Natural killer cell (primary cell): ENCODE results near the gene RASL10B. TPM values are rescaled to one million over a fixed set of nuclear protein-coding genes. Genes with fewer than 3 reads are reported as not detected.
"Not testable (repeated sequence)": the region's sequence is repeated elsewhere in the genome, so short reads cannot be mapped to it uniquely, and the experiment has no call there.

Source experiments
- ATAC-seq, 3 donors: fragments of 150-1000 bp in 2 of 3; fragments of 200-7000 bp in 1 of 3; cut with Tn5 transposase; 1 replicate in 1 of 3; 2 replicates in 2 of 3; pipeline ENCODE4 v1.10.0; 2021; ENCODE audit warnings: mild to moderate bottlenecking in 2 of 3, moderate library complexity in 2 of 3
- DNase-seq, 2 donors: peaks; one replicate each; pipeline versions ENCODE4 v3.0.0 to v3.0.0-alpha.2; 2013 to 2021; ENCODE audit warnings: mixed read lengths in 1 of 2
- H3K27ac ChIP-seq: one replicate; pipeline ENCODE4 v1.5.1; 2013; ENCODE audit warnings: mild to moderate bottlenecking, low read length
- H3K27me3 ChIP-seq: one replicate; pipeline ENCODE4 v1.6.1; 2013; ENCODE audit warnings: low read length; ENCODE audit not compliant: control insufficient read depth, insufficient read depth
- H3K36me3 ChIP-seq: one replicate; pipeline ENCODE4 v1.6.1; 2013; ENCODE audit warnings: low read length; ENCODE audit not compliant: control insufficient read depth, insufficient read depth
- H3K4me1 ChIP-seq: one replicate; pipeline ENCODE4 v1.6.1; 2013; ENCODE audit warnings: low read length; ENCODE audit not compliant: control insufficient read depth, insufficient read depth
- H3K4me3 ChIP-seq: one replicate; pipeline ENCODE4 v1.5.1; 2013; ENCODE audit warnings: low read length
- H3K9me3 ChIP-seq: one replicate; pipeline ENCODE4 v1.6.1; 2013; ENCODE audit warnings: low read length; ENCODE audit not compliant: control insufficient read depth, insufficient read depth
- H3K27ac Mint-ChIP-seq, 2 donors: one replicate each; pipeline ENCODE4 v1.8.0; 2022; ENCODE audit warnings: mild to moderate bottlenecking in 2 of 2, mixed read lengths in 2 of 2, moderate library complexity in 1 of 2
- H3K27me3 Mint-ChIP-seq, 2 donors: one replicate each; pipeline ENCODE4 v1.8.0; 2022; ENCODE audit warnings: low read depth in 2 of 2, mixed read lengths in 2 of 2
- H3K36me3 Mint-ChIP-seq: one replicate; pipeline ENCODE4 v1.8.0; 2022; ENCODE audit warnings: mixed read lengths
- H3K4me1 Mint-ChIP-seq, 2 donors: one replicate each; pipeline ENCODE4 v1.8.0; 2022; ENCODE audit warnings: mixed read lengths in 2 of 2
- H3K4me3 Mint-ChIP-seq: one replicate; pipeline ENCODE4 v1.8.0; 2022; ENCODE audit warnings: mild to moderate bottlenecking, moderate library complexity, mixed read lengths
- H3K9me3 Mint-ChIP-seq, 2 donors: one replicate each; pipeline ENCODE4 v1.8.0; 2022; ENCODE audit warnings: mixed read lengths in 2 of 2
- WGBS: methylation state at CpG from one replicate; pipeline ENCODE4 v1.1.7; 2013; ENCODE audit warnings: missing lambda C conversion rate; ENCODE audit not compliant: insufficient coverage; 5-methylcytosine and 5-hydroxymethylcytosine counted together
- intact Hi-C: fragments of 100-400 bp; cut with micrococcal nuclease; formaldehyde crosslinking; loops from one replicate; pipeline ENCODE4 v1.14.2; 2022
- total RNA-seq, 4 donors: library from RNA; stranded (reverse); fragments of 120-200 nt in 1 of 4; gene quantifications; one replicate each; pipeline versions ENCODE4 v1.2.3 to v1.2.4, GENCODE V29; 2013 to 2022
- TF ChIP-seq, protein P1 (sequence below): fragments of 200-600 bp; IDR thresholded peaks from one replicate; pipeline ENCODE4 v1.8.0; 2022; ENCODE audit warnings: antibody characterized with exemption

Gene RASL10B
- total RNA-seq, 3 donors from 2014 or later (not counting 1 experiment from before 2014, with no cell fraction given) = 0.07 TPM; not detected in 2

DNA sequence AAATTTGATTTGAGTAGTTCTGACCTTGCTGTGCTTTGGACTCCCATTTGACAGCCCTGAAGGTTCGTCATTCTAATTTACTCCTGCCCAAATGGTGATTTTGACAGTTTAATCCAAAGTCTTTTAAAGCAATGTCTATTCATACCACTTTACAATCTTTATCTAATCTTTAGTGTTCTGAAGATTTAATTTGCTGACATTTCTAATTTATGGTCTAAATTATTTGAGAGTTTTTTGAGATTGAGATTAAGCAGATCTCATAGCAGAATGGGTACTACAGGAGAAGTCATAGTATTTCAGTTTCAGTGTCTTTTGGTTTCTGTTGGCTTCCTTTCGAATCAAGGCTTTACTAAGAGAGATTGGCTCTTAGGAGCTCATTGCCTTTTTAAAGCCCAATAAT is 32.6 kb upstream of the RASL10B start:
- H3K27me3 Mint-ChIP-seq = no peaks in the 10 kb centered on the region
- H3K27me3 ChIP-seq = no peaks in the 10 kb centered on the region
- H3K9me3 Mint-ChIP-seq = no peaks in the 10 kb centered on the region
- no peak overlapping the region for H3K4me3 ChIP-seq
- no peak overlapping the region for H3K4me3 Mint-ChIP-seq
- no peak overlapping the region for H3K27ac Mint-ChIP-seq
- TF ChIP-seq, protein P1, sequence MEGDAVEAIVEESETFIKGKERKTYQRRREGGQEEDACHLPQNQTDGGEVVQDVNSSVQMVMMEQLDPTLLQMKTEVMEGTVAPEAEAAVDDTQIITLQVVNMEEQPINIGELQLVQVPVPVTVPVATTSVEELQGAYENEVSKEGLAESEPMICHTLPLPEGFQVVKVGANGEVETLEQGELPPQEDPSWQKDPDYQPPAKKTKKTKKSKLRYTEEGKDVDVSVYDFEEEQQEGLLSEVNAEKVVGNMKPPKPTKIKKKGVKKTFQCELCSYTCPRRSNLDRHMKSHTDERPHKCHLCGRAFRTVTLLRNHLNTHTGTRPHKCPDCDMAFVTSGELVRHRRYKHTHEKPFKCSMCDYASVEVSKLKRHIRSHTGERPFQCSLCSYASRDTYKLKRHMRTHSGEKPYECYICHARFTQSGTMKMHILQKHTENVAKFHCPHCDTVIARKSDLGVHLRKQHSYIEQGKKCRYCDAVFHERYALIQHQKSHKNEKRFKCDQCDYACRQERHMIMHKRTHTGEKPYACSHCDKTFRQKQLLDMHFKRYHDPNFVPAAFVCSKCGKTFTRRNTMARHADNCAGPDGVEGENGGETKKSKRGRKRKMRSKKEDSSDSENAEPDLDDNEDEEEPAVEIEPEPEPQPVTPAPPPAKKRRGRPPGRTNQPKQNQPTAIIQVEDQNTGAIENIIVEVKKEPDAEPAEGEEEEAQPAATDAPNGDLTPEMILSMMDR = no peak
- ATAC-seq (no peak), DNase-seq (no peak)
- H3K36me3 ChIP-seq = peaks cover 35% of the 10 kb centered on the region
- H3K4me1 ChIP-seq = no peaks in the 10 kb centered on the region
- H3K36me3 Mint-ChIP-seq = no peaks in the 10 kb centered on the region
- peaks cover 0 to 12% of the 10 kb centered on the region in 2 donors for H3K4me1 Mint-ChIP-seq
- intact Hi-C loops = no loop called here
- 100% methylated on average over 2 of the region's 2 CpGs for WGBS
- H3K9me3 ChIP-seq = no peaks in the 10 kb centered on the region
- no peak overlapping the region for H3K27ac ChIP-seq

DNA sequence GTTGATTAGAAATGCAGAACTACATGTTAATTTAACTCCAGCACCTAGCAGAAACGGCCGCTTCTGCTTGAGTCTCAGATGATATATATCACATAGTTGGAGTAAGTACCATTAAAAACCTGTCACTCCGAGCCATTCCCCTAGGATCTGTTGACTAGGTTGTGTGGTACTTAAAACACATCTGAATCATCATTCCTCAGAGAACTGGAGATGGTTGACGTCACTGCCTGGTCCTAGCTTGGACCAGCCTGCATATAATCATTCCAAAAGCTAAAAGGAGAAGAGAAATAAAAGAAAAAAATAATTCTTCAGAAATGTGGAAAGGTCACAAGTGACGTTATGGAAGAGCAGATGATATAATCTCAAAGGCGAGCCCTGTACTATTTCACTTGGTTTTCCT is 31.3 kb upstream of the RASL10B start:
- H3K27me3 ChIP-seq = no peaks in the 10 kb centered on the region
- H3K27ac Mint-ChIP-seq = no peak overlapping the region
- H3K4me1 Mint-ChIP-seq = peaks cover 7 to 12% of the 10 kb centered on the region in 2 donors
- H3K36me3 ChIP-seq = peaks cover 21% of the 10 kb centered on the region
- intact Hi-C loops = no loop called here
- DNase-seq (no peak), ATAC-seq (no peak)
- H3K9me3 ChIP-seq = no peaks in the 10 kb centered on the region
- TF ChIP-seq, protein P1 = no peak
- no peaks in the 10 kb centered on the region for H3K27me3 Mint-ChIP-seq
- WGBS = 94% methylated on average over 5 of the region's 6 CpGs
- no peaks in the 10 kb centered on the region for H3K9me3 Mint-ChIP-seq
- H3K36me3 Mint-ChIP-seq = no peaks in the 10 kb centered on the region
- H3K4me3 Mint-ChIP-seq = no peak overlapping the region
- no peak overlapping the region for H3K27ac ChIP-seq
- H3K4me1 ChIP-seq = no peaks in the 10 kb centered on the region
- no peak overlapping the region for H3K4me3 ChIP-seq

DNA sequence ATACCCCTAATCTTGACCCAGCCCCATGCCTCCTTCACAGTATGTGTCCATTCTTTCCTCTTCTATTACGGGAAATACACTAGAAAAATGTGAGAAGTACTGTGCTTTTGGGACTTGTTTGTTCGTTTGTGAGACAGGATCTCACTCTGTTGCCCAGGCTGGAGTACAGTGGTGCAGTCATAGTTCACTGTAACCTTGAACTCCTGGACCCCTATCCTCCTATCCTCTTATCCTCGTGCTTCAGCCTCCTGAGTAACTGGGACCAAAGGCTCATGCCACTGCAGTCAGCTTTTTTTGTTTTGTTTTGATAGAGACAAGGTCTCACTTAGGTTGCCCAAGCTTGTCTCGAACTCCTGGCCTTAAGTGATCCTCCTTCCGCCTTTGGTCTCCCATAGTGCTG is 29.9 kb upstream of the RASL10B start:
- Mint-ChIP-seq H3K4me3 (no peak overlapping the region), H3K27me3 (no peaks in the 10 kb centered on the region), H3K27ac (no peak overlapping the region), H3K9me3 (no peaks in the 10 kb centered on the region), H3K36me3 (no peaks in the 10 kb centered on the region), H3K4me1 (peaks cover 12% of the 10 kb centered on the region in 2 donors)
- H3K9me3 ChIP-seq = no peaks in the 10 kb centered on the region
- intact Hi-C loops = no loop called here
- TF ChIP-seq, protein P1 = no peak
- H3K27me3 ChIP-seq = no peaks in the 10 kb centered on the region
- ATAC-seq (no peak), DNase-seq (no peak)
- no peak overlapping the region for H3K4me3 ChIP-seq
- H3K27ac ChIP-seq = no peak overlapping the region
- 91% methylated on average over 5 of the region's 5 CpGs for WGBS
- H3K36me3 ChIP-seq = peaks cover 13% of the 10 kb centered on the region
- no peaks in the 10 kb centered on the region for H3K4me1 ChIP-seq

DNA sequence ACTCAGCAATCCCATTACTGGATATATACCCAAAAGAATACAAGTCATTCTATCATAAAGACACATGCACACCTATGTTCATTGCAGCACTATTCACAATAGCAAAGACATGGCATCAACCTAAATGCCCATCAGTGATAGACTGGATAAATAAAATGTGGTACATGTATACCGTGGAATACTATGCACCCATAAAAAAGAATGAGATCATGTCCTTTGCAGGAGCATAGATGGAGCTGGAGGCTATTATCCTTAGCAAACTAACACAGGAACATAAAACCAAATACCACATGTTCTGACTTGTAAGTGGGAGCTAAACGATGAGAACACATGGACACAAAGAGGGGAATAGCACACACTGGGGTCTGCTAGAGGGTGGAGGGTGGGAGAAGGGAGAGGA is 28.1 kb upstream of the RASL10B start:
- H3K4me1 Mint-ChIP-seq = peaks cover 12 to 18% of the 10 kb centered on the region in 2 donors
- H3K36me3 Mint-ChIP-seq, intact Hi-C loops, H3K4me3 Mint-ChIP-seq, H3K4me1 ChIP-seq, H3K9me3 ChIP-seq, H3K27ac ChIP-seq, H3K27ac Mint-ChIP-seq, DNase-seq, H3K27me3 Mint-ChIP-seq, H3K4me3 ChIP-seq, H3K27me3 ChIP-seq, H3K9me3 Mint-ChIP-seq, ATAC-seq, H3K36me3 ChIP-seq: not testable (repeated sequence)
- 100% methylated on average over 2 of the region's 2 CpGs for WGBS
